Activated CD4-positive, CD25-positive, alpha-beta regulatory T cell treated with anti-CD3 and anti-CD28 coated beads, Interleukin-2, amount 50 U/mL, for 24 hours (primary cell): ENCODE data around the gene SPART.

Experiments used
- ATAC-seq, 2 donors: fragments of 150-1000 bp; cut with Tn5 transposase; one replicate each; pipeline ENCODE4 v1.10.0; 2021; ENCODE audit warnings: mild to moderate bottlenecking in 1 of 2, moderate library complexity in 1 of 2

Gene SPART

GRCh38 chr13:36346222-36347083 is at the start of gene SPART:
Gene SPART (minus strand): TSS chr13:36346394. CDS start chr13:36335830, 10,564 bp downstream.
- peak; percentile 91 for ATAC-seq

- no peak for ATAC-seq
Measured at GRCh38 chr13:36395280-36395679, 49.1 kb upstream of the SPART start.

- no peak for ATAC-seq
Measured at GRCh38 chr13:36385489-36385888, 39.3 kb upstream of the SPART start.

- ATAC-seq = peak in 1 of 2 donors; percentile 41
Measured at GRCh38 chr13:36382030-36382429, 35.8 kb upstream of the SPART start.

GRCh38 chr13:36377826-36378468 is 31.8 kb upstream of the SPART start:
- ATAC-seq = no peak

- no peak for ATAC-seq
Measured at GRCh38 chr13:36374063-36374462, 27.9 kb upstream of the SPART start.

- no peak for ATAC-seq
Measured at GRCh38 chr13:36371185-36371584, 25.0 kb upstream of the SPART start.

GRCh38 chr13:36370108-36370429 is 23.9 kb upstream of the SPART start:
- ATAC-seq = no peak

- no peak for ATAC-seq
Measured at GRCh38 chr13:36369268-36370107, 23.3 kb upstream of the SPART start.

- ATAC-seq = no peak
Measured at GRCh38 chr13:36366031-36366430, 19.8 kb upstream of the SPART start.

- ATAC-seq = no peak
Measured at GRCh38 chr13:36363366-36363863, 17.2 kb upstream of the SPART start.

- no peak for ATAC-seq
Measured at GRCh38 chr13:36362914-36363313, 16.7 kb upstream of the SPART start.

GRCh38 chr13:36362251-36362650 is 16.1 kb upstream of the SPART start:
- peak in 1 of 2 donors; percentile 17 for ATAC-seq

- ATAC-seq = no peak
Measured at GRCh38 chr13:36360903-36361302, 14.7 kb upstream of the SPART start.

GRCh38 chr13:36359301-36359950 is 13.2 kb upstream of the SPART start:
- no peak for ATAC-seq

GRCh38 chr13:36358175-36358718 is 12.1 kb upstream of the SPART start:
- no peak for ATAC-seq

GRCh38 chr13:36357692-36358091 is 11.5 kb upstream of the SPART start:
- ATAC-seq = no peak

GRCh38 chr13:36357231-36357630 is 11.0 kb upstream of the SPART start:
- ATAC-seq = no peak

GRCh38 chr13:36356058-36356457 is 9.9 kb upstream of the SPART start:
- no peak for ATAC-seq

GRCh38 chr13:36355632-36356031 is 9.4 kb upstream of the SPART start:
- ATAC-seq = no peak

GRCh38 chr13:36354842-36355623 is 8.8 kb upstream of the SPART start:
- ATAC-seq = no peak

- no peak for ATAC-seq
Measured at GRCh38 chr13:36353001-36353400, 6.8 kb upstream of the SPART start.
